Astrocyte of the hippocampus (primary cell): Measurements from ENCODE around the gene LPCAT1.
"Not testable (repeated sequence)": the region's sequence is repeated elsewhere in the genome, so short reads cannot be mapped to it uniquely, and the experiment has no call there.

Experiments
- DNase-seq: peaks from one replicate; pipeline ENCODE4 v3.0.0; 2011; ENCODE audit warnings: low read depth, low spot score

The LPCAT1 gene

GRCh38 chr5:1522601-1523479 is 920 bp downstream of the LPCAT1 start:
- peak; percentile 48 for DNase-seq

- peak; percentile 84 for DNase-seq
Measured at GRCh38 chr5:1521671-1522600, 1.8 kb downstream of the LPCAT1 start.

GRCh38 chr5:1520791-1521453 is 2.8 kb downstream of the LPCAT1 start:
- DNase-seq, result no peak

- DNase-seq, result no peak
Measured at GRCh38 chr5:1519631-1520210, 4.0 kb downstream of the LPCAT1 start.

- no peak for DNase-seq
Measured at GRCh38 chr5:1517838-1518237, 5.9 kb downstream of the LPCAT1 start.

GRCh38 chr5:1516615-1517601 is 6.9 kb downstream of the LPCAT1 start:
- peak; percentile 73 for DNase-seq

- peak; percentile 37 for DNase-seq
Measured at GRCh38 chr5:1515921-1516571, 7.7 kb downstream of the LPCAT1 start.

GRCh38 chr5:1515311-1515920 is 8.3 kb downstream of the LPCAT1 start:
- DNase-seq, result no peak

- not testable (repeated sequence) for DNase-seq
Measured at GRCh38 chr5:1514819-1515310, 8.9 kb downstream of the LPCAT1 start.

- DNase-seq, result no peak
Measured at GRCh38 chr5:1514027-1514818, 9.5 kb downstream of the LPCAT1 start.

GRCh38 chr5:1513326-1514026 is 10.3 kb downstream of the LPCAT1 start:
- DNase-seq, result no peak

- no peak for DNase-seq
Measured at GRCh38 chr5:1512541-1513291, 11.0 kb downstream of the LPCAT1 start.

GRCh38 chr5:1511651-1512540 is 11.9 kb downstream of the LPCAT1 start:
- peak; percentile 39 for DNase-seq

- DNase-seq, result no peak
Measured at GRCh38 chr5:1511048-1511447, 12.7 kb downstream of the LPCAT1 start.

GRCh38 chr5:1510631-1511030 is 13.1 kb downstream of the LPCAT1 start:
- no peak for DNase-seq

GRCh38 chr5:1510151-1510561 is 13.6 kb downstream of the LPCAT1 start:
- no peak for DNase-seq
